Lung (tissue), 12 donors: ENCODE data around the gene CCDC137. TPM values are rescaled to one million over a fixed set of nuclear protein-coding genes. Genes with fewer than 3 reads are reported as not detected.

Source experiments
- ATAC-seq: fragments of 200-7000 bp; cut with Tn5 transposase; one replicate; pipeline ENCODE4 v1.9.1; 2020; ENCODE audit warnings: moderate number of reproducible peaks; ENCODE audit not compliant: insufficient read depth, low FRiP score
- DNase-seq, 3 donors: peaks; one replicate each; pipeline ENCODE4 v3.0.0-alpha.2; 2013 to 2017
- H3K27ac ChIP-seq, 2 donors: one replicate each; pipeline ENCODE4 v1.5.1; 2013; ENCODE audit warnings: mild to moderate bottlenecking in 2 of 2, moderate library complexity in 2 of 2, control low read depth in 1 of 2, inconsistent platforms in 1 of 2, low read depth in 1 of 2, low read length in 1 of 2
- H3K27me3 ChIP-seq, 3 donors: one replicate each; pipeline ENCODE4 v1.5.1; 2013; ENCODE audit warnings: low read length in 2 of 3; ENCODE audit not compliant: control insufficient read depth in 3 of 3, insufficient read depth in 3 of 3
- H3K36me3 ChIP-seq, 4 donors: one replicate each; pipeline ENCODE4 v1.5.1; 2013; ENCODE audit warnings: low read length in 4 of 4, mild to moderate bottlenecking in 1 of 4, moderate library complexity in 1 of 4; ENCODE audit not compliant: control insufficient read depth in 4 of 4, insufficient read depth in 4 of 4
- H3K4me1 ChIP-seq, 5 donors: one replicate each; pipeline ENCODE4 v1.5.1; 2013; ENCODE audit warnings: low read length in 5 of 5, mild to moderate bottlenecking in 2 of 5, moderate library complexity in 1 of 5; ENCODE audit not compliant: control insufficient read depth in 5 of 5, insufficient read depth in 5 of 5
- H3K4me3 ChIP-seq: one replicate; pipeline ENCODE4 v1.5.1; 2013; ENCODE audit warnings: mild to moderate bottlenecking, control low read depth, moderate library complexity
- H3K9ac ChIP-seq, 2 donors: one replicate each; pipeline ENCODE4 v1.5.1; 2013; ENCODE audit warnings: low read length in 2 of 2, control low read depth in 1 of 2; ENCODE audit not compliant: insufficient read depth in 1 of 2
- H3K9me3 ChIP-seq, 4 donors: one replicate each; pipeline ENCODE4 v1.5.1; 2013; ENCODE audit warnings: low read length in 3 of 4, mild to moderate bottlenecking in 1 of 4, moderate library complexity in 1 of 4; ENCODE audit not compliant: control insufficient read depth in 4 of 4, insufficient read depth in 3 of 4
- WGBS, 2 donors: extraction: QIAGEN DNeasy Blood & Tissue Kit; methylation state at CpG; one replicate each; pipeline ENCODE4 v1.1.7; 2013; 5-methylcytosine and 5-hydroxymethylcytosine counted together
- polyA plus RNA-seq, 2 donors: library from polyadenylated mRNA; stranded (reverse); fragments of 200-250 nt; gene quantifications; one replicate each; pipeline ENCODE4 v1.2.1, GENCODE V29; 2013
- total RNA-seq, 2 donors: library from RNA; depleted of rRNA in 1 of 2; stranded (reverse); fragments of >200 nt in 1 of 2; gene quantifications; one replicate each; pipeline ENCODE4 v1.2.1, GENCODE V29; 2014 to 2021
- TF ChIP-seq, protein P1 (sequence below): IDR thresholded peaks from 2 replicates; pipeline ENCODE4 v1.5.1; 2012; ENCODE audit warnings: mild to moderate bottlenecking; ENCODE audit errors: control extremely low read depth, extremely low read depth
- donor health status: control.
- donor health status: control.
- donor health status: Bipolar disorder and iron deficiency.
- donor health status: healthy.
- donor health status: DM: yes; HTN: yes; CAD: no.

The CCDC137 gene
- total and polyA plus RNA-seq, 4 donors: 10.2 to 23.6 (median 16.7) TPM

- WGBS, 2 donors: 87 to 90% methylated on average over 18 of the region's 18 CpGs
- Histone ChIP-seq H3K27ac (no peak overlapping the region), H3K9ac (no peak overlapping the region), H3K9me3 (no peaks in the 10 kb centered on the region), H3K4me3 (no peak overlapping the region), H3K36me3 (no peaks in the 10 kb centered on the region), H3K27me3 (peaks cover 0 to 2% (median 0%) of the 10 kb centered on the region in 3 donors), H3K4me1 (peaks cover 0 to 9% (median 0%) of the 10 kb centered on the region in 5 donors)
- ATAC-seq (no peak), DNase-seq (no peak)
- TF ChIP-seq, protein P1, sequence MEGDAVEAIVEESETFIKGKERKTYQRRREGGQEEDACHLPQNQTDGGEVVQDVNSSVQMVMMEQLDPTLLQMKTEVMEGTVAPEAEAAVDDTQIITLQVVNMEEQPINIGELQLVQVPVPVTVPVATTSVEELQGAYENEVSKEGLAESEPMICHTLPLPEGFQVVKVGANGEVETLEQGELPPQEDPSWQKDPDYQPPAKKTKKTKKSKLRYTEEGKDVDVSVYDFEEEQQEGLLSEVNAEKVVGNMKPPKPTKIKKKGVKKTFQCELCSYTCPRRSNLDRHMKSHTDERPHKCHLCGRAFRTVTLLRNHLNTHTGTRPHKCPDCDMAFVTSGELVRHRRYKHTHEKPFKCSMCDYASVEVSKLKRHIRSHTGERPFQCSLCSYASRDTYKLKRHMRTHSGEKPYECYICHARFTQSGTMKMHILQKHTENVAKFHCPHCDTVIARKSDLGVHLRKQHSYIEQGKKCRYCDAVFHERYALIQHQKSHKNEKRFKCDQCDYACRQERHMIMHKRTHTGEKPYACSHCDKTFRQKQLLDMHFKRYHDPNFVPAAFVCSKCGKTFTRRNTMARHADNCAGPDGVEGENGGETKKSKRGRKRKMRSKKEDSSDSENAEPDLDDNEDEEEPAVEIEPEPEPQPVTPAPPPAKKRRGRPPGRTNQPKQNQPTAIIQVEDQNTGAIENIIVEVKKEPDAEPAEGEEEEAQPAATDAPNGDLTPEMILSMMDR: no peak
Observed at GRCh38 chr17:81655378-81656117, 11.0 kb upstream of the CCDC137 start.

GRCh38 chr17:81656118-81656743, 10.3 kb upstream of the CCDC137 start, which contains the start of gene PDE6G:
Gene PDE6G, minus strand, starts transcription at chr17:81656542. Its CDS starts 3,237 bp downstream, at chr17:81653305.
- DNase-seq: no peak
- Histone ChIP-seq H3K4me1 (peaks cover 0 to 9% (median 0%) of the 10 kb centered on the region in 5 donors), H3K36me3 (no peaks in the 10 kb centered on the region), H3K9ac (no peak within 1 kb of the TSS), H3K27ac (no peak within 1 kb of the TSS), H3K4me3 (no peak within 1 kb of the TSS), H3K9me3 (no peaks in the 10 kb centered on the region), H3K27me3 (peaks cover 0 to 2% (median 0%) of the 10 kb centered on the region in 3 donors)
- no peak for ATAC-seq
- TF ChIP-seq, protein P1: no peak
- 85 to 89% methylated on average over 15 of the region's 15 CpGs for WGBS, 2 donors

GRCh38 chr17:81656835-81657234, 9.7 kb upstream of the CCDC137 start:
- peak in 1 of 3 donors; percentile 14 for DNase-seq
- peaks cover 0 to 1% (median 0%) of the 10 kb centered on the region in 3 donors for H3K27me3 ChIP-seq
- no peak overlapping the region for H3K27ac ChIP-seq
- no peak for ATAC-seq
- WGBS, 2 donors: 53 to 57% methylated on average over 4 of the region's 4 CpGs
- no peak overlapping the region for H3K9ac ChIP-seq
- no peak overlapping the region for H3K4me3 ChIP-seq
- H3K4me1 ChIP-seq: peaks cover 0 to 9% (median 0%) of the 10 kb centered on the region in 5 donors
- H3K9me3 ChIP-seq: no peaks in the 10 kb centered on the region
- no peaks in the 10 kb centered on the region for H3K36me3 ChIP-seq
- TF ChIP-seq, protein P1: no peak
